GM18868 (cell line): Measurements from ENCODE around the gene CDV3.
A peak's percentile ranks its signal among the peaks of the same experiment; 100 is the strongest.

Experiments used
- ATAC-seq: cut with Tn5 transposase; IDR thresholded peaks from one replicate; pipeline ENCODE4 v1.9.1; 2021; ENCODE audit warnings: mild to moderate bottlenecking, moderate library complexity; ENCODE audit not compliant: unreplicated experiment

CDV3 gene

GRCh38 chr3:133599280-133599679, 25.8 kb downstream of the CDV3 start:
- ATAC-seq: no peak

GRCh38 chr3:133600572-133601081, 27.1 kb downstream of the CDV3 start:
- no peak for ATAC-seq

- ATAC-seq: no peak
Measured at GRCh38 chr3:133606342-133606741, 32.9 kb downstream of the CDV3 start.

- no peak for ATAC-seq
Measured at GRCh38 chr3:133606902-133607301, 33.4 kb downstream of the CDV3 start.

GRCh38 chr3:133607816-133608215, 34.3 kb downstream of the CDV3 start:
- ATAC-seq: no peak

GRCh38 chr3:133608388-133608787, 34.9 kb downstream of the CDV3 start:
- ATAC-seq: no peak

- ATAC-seq: no peak
Measured at GRCh38 chr3:133610031-133610430, 36.5 kb downstream of the CDV3 start.

GRCh38 chr3:133611534-133611933, 38.0 kb downstream of the CDV3 start:
- no peak for ATAC-seq

GRCh38 chr3:133620066-133620784, 46.7 kb downstream of the CDV3 start:
- ATAC-seq: peak; percentile 99

- ATAC-seq: no peak
Measured at GRCh38 chr3:133627789-133628188, 54.3 kb downstream of the CDV3 start.

- no peak for ATAC-seq
Measured at GRCh38 chr3:133629146-133629545, 55.7 kb downstream of the CDV3 start.

GRCh38 chr3:133633439-133633838, 60.0 kb downstream of the CDV3 start:
- no peak for ATAC-seq
